NCI-H1092 (cell line): ENCODE measurements around the gene FBXL17.

Source experiments
- DNase-seq: peaks from one replicate; lab custom pipeline; 2025; lab: John Stamatoyannopoulos, UW

The FBXL17 gene

DNA sequence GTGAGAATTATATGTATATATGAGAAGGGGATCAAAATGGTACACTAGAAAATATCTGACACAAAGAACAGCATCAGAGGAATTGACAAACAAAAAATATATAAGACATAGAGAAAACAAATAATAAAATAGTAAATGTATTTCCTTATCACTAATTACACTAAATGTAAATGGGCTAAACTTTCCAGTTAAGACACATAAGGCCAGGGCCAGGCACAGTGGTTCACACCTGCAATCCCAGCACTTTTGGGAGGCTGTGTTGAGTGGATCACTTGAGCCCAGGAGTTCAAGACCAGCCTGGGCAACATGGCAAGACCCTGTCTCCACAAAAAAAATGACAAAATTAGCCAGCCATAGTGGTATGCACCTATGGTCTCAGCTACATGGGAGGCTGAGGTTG, 8.5 kb downstream of the FBXL17 start:
- DNase-seq = no peak

DNA sequence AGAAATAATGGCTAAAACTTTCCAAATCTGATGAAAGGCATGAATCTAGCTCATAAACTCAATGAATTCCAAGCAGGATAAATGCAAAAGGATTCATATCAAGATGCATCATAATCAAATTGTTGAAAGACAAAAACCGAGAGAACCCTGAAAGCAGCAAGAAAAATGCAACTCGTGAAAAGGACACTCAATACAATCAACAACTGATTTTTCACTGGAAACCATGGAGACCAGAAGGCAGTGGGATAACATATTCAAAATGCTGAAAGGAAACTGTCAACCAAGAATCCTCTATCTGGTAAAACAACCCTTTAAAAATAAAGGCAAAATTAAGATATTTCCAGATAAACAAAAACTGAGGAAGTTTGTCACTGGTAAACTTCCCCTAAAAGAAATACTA, 9.5 kb downstream of the FBXL17 start:
- DNase-seq = no peak

DNA sequence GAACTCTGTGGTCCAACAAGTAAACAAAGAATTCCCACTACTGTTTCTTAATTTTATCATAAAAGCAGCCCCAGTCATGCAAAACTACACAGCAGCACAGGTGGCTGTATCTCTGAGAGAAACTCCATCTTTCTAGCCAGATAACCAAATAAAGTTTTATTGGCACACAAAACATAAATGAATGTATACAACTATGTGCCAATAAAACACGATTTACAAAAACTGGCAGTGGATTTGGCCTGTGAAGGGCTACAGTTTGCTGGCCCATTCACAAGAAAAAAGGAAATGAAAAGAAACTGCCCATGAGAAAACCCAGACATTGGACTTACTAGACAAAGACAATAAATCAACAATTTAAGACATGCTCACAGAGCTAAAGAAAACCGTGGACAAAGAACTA, 10.6 kb downstream of the FBXL17 start:
- DNase-seq = no peak

DNA sequence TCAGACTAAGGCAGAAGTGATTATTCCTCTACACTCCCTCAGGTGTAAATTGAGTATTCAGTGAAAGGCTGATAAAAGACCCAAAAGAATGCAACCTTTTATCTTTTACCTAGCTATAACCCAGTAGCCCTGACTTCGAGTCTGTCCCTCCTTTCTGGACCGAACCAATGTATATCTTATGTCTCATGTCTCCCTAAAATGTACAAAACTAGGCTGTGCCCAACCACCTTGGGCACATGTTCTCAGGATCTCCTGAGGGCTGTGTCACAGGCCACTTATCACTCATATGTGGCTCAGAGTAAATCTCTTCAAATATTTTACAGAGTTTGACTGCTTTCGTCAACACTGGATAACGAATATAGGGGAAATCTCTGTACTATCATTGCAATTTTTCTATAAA, 12.7 kb downstream of the FBXL17 start:
- no peak for DNase-seq

DNA sequence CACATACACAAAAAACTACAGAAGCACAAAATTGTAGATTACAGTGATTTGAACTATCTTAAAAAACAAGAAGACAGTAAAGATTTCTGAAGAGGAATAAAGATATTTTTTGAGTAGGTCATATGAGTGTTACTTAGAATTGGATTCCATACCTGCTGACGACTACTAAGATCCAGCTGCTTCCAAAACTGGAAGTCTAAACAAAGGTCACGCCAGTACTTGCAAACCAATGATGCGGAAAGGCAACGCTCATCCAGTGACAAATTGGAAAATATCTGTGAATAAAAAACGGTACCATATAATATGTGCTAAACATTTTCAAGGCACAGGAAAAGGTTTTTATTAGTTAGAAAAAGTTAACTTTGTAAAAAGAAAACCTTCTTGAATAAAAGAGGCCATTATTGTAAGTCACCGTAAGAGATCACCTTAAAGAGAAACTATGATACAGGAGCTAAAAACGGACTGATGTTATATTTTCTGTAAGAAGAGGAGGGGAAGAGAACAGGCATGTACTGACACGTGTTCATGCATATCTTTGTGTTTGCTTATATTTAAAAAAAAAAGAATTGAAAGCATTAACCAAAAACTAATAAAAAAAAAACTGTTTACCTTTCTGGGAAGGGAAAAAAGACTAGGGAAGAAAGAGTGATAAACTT, 14.1 kb downstream of the FBXL17 start:
- no peak for DNase-seq

DNA sequence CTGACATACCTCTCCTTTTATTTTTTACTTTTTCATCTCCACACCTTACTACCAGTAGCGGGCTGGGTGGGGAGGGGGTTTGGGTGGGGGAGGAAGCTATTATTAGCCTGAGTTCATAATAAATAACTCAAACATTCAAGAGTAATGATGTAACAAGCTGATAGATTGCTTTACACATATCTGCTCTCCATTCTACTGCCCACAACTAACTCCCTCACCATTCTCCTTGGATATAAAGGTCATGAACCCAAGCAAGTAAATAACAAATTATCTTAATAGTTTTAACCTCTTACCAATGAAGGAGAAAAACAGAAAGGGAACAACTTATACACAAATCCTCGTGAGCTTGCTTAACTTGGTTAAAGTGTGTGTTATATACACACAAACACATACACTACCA, 15.4 kb downstream of the FBXL17 start:
- no peak for DNase-seq

DNA sequence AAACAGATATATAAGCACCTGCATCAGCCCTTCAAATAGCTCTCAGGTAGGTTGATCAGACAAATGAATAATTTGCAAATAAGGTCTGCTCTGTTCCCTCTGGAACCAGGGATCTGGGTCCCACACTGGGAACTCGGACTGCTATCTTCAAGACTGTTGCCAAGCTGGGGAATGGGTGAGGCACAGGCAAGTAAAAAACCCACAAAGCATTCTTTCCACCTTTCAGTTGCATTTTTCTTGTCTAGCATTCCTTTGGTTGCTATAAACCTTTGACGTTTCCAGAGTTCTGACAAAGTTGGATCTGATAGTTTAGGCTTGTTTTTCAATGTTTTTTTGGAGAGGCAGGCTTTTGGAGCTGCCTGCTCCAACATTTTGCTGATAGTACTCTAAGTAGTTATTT, 20.1 kb downstream of the FBXL17 start:
- no peak for DNase-seq

DNA sequence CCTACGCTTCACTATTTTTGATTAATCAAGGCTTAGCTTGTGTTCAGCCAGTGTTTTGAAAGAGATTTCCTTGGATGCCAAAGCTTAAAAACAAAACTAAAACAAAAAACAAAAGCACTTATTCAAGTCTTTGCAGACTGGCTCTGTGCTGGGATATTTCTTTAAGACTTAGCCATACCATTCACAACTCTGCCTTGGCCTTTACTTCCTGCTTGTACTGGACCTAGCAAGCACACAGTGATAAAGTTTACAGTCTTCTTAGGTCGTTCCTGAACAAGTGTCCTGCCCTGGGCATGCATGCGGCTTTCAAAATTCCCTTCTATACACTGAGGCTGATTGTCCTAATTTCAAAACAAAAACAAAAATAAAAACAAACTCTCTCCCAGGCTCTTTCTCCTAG, 20.7 kb downstream of the FBXL17 start:
- DNase-seq = no peak

DNA sequence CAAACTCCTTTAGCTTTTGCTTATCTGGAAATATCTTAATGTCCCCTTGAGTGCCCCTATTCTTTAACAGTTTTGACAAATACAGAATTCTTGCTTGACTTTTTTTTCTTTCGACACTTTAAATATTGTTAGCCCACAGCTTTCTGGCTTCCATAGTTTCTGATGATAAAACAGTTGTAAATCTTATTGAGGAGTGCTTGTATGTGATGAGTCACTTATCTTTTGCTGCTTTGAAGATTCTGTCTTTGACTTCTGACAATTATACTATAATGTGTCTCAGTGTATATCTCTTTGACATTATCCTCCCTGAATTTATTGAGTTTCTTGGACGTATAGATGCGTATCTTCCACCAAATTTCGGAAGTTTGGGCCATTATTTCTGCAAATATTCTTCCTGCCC, 21.6 kb downstream of the FBXL17 start:
- DNase-seq = no peak

DNA sequence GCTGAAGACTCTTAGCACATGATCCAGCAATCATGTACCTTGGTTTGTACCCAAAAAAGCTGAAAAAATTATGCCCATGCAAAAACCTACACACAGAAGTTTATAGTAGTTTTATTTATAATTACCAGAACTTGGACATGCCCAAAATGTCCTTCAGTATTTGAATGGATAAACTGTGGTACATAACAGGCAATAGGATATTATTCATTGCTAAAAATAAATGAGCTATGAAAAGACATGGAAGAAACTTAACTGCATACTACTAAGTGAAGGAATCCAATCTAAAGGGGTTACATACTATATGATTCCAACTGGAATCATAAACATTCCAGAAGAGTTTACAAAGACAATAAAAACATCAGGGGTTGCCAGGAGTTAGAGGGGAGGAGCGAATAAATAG, 25.6 kb downstream of the FBXL17 start:
- DNase-seq = no peak

DNA sequence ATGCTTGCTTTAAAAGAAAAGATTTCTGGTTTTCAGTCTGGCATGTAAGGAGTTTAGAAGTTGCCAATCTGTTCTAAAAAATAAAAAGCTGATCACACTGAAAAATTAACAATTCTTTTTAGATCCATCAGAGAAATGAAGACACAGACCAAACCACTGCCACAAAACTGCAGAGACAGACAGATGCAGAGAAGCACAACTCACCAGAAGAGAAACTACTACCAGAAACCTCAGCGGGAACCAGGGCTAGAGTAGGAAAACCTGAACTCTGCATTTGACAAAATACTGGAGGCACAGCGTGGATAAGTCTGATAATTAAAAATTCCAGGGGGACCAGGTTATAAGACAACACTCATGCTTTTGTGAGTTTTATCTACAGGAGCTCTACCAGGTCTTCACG, 28.8 kb downstream of the FBXL17 start:
- no peak for DNase-seq

DNA sequence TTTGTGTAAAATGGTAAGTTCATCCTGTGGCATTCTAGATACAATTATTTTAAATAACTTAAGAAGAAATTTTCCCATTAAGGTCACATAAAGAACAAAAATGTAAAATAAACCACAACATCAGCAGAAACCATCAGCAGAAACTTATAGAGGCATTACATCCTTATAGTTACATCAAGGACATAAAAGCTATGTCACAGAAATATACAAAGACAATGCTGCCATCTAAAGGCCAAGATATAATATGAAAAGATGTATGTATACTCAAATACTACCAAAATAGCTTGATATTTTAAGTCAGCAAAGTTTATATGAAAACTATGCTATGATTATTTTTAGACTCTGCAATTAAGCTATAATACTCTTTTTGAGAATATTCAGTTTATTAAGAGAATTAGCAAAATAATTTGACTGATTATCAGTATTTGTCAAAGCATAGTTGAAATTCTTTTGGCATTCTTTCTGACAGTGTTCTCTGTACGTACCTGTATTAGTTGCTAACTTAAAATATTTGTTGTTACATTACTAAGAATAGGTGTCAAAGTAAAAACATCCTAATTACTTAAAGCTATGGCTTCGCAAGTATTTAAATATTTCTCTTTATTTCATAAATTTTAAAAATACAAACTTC, 36.2 kb downstream of the FBXL17 start:
- DNase-seq = peak; percentile 12

DNA sequence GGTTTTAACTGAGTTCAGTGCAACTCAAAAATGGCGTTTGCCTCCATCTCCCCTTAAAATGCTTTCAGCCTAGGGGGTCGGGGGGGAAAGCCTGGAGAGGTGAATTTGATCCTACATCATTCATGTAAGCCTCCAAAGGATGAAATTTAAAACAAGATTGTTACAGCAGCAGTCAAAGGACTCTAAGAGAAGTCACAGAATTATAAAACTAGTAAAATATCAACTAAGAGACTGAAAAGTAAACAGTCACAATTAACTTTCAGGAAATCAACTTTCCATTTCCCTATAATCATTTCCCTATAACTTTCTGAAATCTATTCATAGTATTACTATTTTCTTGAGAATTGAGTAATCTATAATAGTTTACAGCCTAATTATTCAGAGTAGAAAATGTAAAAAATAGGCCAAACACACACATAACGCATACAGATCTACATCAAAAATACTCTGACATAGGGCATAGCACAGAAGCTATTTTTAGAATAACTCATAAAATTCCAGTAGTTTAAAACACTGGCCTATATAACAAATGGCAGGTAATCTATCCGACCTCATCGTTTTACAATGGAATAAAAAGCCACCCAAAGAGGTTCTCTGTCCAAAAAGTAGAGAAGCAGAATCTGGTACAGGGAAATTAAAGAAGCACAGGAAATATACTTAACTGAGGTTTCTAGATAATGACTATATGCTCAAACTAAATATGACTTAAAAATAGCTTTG, 37.6 kb downstream of the FBXL17 start:
- no peak for DNase-seq

DNA sequence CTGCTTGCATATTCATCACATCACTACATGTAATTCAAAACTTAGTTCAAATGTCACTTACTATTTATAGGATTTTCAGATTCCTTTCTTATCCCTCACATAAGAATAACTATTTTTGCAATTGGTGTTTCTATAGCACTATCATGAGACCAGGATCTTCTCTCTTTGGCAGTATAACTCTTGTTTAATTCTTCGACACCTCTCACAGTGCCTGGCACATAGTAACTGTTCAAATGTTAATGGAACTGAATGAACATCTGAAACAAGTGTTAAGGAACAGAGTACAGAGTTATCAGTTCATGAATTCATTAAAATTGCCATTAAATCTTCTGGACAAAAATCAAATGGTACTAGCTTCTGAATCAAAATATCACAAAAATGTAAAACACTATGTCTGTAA, 40.0 kb downstream of the FBXL17 start:
- DNase-seq = no peak

DNA sequence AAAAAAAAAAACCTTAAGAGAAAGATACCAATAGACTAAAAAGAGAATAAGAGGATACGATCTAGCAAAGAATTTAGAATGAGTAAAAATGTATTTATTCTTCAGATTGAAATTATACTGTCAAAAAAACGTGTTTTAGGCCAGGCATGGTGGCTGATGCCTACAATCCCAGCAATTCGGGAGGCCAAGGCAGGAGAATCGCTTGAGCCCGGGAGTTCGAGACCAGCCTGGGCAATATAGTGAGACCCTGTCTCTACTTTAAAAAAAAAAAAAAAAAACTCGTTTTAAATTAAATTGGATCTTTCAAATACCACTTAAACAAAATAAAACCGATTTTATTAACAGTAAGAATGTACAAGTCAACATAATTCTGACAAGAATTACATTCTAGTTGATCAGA, 41.8 kb downstream of the FBXL17 start:
- DNase-seq = no peak

DNA sequence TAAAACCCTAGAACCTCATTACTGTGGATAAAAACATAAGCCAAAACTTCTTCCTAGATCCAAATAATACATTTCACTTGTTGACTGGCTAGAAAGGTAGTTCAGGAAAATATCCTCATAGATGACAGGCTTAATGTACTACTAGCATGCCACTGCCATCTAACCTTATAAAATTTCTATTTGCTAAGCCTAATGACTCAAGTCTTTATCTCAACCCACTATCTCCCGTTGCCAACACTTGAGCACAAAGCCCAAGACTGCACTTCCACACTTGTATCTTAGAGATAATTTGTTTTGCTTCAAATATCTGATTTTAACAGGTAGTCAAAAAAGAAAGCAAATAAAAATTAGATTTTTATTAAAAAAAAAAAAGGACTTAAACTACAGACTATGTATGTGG, 42.7 kb downstream of the FBXL17 start:
- no peak for DNase-seq

DNA sequence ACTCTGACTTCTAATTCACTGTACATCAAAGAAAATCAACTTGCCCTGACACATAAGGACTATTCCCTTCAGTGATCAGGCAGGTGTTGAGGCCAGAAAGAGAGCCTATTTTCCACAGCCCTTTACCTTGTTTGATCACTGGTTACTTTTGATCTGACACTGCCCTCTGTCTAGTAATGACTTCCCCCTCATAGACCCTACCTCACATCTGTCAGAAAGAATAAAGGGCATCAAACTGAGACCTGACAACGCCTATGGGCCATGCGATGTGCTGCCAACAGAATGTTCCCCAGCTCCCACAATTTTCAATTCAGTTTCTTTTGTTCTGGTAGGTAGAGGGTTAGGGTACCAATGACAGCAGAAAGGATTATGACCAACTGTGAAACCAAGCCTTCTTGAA, 47.7 kb downstream of the FBXL17 start:
- no peak for DNase-seq

DNA sequence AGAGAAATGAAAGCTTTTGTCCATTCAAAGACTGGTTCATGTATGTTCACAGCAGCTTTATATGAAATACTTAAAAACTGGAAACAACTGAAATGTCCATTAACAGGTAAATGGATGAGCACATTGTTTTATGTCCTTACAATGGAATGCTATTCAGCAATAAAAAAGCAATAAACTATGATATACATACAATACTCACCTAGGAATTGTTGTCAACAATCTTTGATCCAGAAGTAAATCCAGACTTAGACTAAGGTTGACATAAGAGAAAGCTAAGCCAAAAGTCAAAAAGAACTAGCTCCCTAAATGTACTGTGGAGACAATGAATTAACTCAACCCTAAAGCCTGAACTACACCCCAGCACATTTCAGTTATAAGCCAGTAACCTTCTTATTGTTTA, 54.9 kb downstream of the FBXL17 start:
- DNase-seq = no peak

DNA sequence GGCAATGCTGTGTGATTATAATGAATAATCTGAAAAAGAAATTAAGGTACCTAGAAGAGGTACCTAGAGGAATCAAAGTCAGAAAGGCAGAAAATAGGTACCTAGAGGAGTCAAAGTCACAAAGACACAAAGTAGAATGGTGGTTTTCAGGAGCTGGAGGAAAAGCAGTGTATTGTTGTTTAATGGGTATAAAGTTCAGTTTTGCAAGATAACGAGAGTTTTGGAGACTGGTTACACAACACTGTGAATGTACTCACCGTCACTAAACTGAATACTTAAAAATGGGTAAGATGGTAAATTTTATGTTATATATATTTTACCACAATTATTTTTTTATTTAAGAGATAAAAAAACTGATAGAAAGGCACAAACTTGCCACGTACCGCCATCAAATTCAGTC, 57.0 kb downstream of the FBXL17 start:
- DNase-seq = no peak

DNA sequence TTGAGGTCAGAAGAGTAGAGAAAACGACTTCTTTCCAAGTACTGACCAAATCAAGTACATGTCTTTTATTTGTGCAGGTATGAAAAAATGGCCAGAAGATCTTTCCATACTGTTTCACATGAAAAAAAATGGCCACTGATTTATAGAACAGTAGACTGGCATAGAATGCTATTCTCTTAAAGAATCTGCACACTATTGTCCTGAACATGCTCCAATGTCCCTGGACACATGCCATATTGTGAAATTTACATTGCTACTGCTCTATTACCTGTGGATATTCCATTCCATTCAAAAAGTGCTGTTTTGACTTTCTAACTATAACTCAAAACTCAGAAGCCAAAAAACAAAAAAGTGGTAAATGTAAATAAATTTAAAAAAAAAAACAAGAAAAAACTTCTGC, 60.6 kb downstream of the FBXL17 start:
- DNase-seq = no peak

DNA sequence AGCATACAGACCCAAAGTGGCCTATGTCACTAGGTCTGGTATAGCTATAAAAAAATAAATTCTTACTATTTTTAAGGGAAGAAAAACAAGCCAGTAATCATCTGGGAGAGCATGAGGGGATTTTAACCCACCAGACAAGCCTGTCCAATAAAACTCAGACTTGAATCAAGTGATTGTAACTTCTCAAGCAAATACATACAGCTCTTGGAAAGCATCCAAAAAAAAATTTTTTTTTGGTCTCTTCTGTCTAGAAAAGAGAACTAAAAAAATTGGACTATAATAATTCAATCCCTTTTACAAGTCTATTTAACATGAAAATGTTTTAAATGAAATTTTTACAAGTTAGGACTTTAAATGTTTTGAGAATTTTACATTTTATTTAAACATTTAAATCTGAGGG, 61.7 kb downstream of the FBXL17 start:
- no peak for DNase-seq

DNA sequence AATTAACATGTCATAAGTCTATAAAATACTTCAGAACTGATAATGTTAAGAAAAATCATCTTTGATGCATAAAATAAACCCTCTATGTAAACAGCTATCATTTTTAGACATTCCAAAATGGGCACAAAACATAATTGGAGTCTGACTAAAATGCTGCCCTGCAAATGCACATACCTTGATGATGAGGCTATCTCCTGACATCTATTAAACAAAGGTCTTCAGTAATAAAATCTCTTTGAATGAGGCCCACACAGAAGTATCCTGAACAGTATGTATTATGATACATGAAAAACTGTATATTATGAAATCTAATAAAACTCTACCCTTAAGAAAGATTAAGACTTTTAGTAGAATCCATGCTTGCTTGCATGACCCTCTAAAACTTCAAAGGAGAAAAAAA, 66.1 kb downstream of the FBXL17 start:
- no peak for DNase-seq

DNA sequence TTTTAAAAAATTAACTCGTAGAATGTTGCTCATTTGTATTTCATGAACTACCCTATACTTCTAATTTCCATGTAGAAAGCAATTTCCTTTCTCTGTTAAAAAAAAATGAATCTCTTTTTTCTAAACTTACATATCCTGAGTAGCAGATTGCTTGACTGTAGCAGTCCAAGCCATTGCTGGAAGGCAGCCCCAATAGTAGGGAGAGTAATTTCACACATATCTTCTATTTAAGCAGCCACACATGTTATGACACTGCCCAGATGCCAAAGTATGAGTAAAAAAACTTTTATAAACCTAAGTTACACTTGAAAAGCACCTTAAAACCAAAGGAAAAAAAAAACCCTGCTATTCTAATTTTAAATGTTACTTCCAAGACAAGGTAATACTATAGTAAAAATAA, 69.6 kb downstream of the FBXL17 start:
- DNase-seq = no peak

DNA sequence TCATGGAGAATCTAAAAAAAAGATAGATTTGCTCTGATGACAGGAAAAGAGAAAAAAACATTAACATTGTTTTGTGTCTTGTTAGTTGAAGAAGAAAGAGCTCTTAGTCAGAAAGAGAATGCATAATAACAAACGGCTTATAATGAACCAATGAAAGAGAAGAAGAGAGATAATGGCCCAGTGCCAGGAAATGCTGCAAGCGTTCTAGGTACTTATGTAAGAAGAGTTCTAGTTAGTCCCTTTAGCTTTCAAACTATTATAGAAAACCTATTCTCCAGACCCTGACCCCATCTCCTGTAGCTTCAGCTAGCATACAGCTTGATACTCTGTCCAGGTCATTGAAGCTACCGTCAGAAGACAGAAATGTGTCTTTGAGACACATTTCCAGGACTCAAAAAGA, 70.2 kb downstream of the FBXL17 start:
- DNase-seq = no peak
